Type B pancreatic cell (in vitro differentiated cells): Measurements from ENCODE around the gene IPO13. TPM values are rescaled to one million over a fixed set of nuclear protein-coding genes. Genes with fewer than 3 reads are reported as not detected.

Experiments
- DNase-seq: peaks from one replicate; pipeline ENCODE4 v3.0.0; 2021; ENCODE audit warnings: mixed read lengths; ENCODE audit not compliant: unreplicated experiment; ENCODE audit errors: extremely low spot score
- H3K27ac Mint-ChIP-seq: 2 replicates; pipeline ENCODE4 v1.8.0; 2021; ENCODE audit warnings: mild to moderate bottlenecking, mixed read lengths
- H3K27me3 Mint-ChIP-seq: 2 replicates; pipeline ENCODE4 v1.8.0; 2021; ENCODE audit warnings: mixed read lengths
- H3K36me3 Mint-ChIP-seq: 2 replicates; pipeline ENCODE4 v1.8.0; 2021; ENCODE audit warnings: mixed read lengths
- H3K4me1 Mint-ChIP-seq: one replicate; pipeline ENCODE4 v1.8.0; 2021; ENCODE audit warnings: mixed read lengths; ENCODE audit not compliant: unreplicated experiment
- H3K4me3 Mint-ChIP-seq: 2 replicates; pipeline ENCODE4 v1.8.0; 2021; ENCODE audit warnings: mild to moderate bottlenecking, mixed read lengths
- H3K9me3 Mint-ChIP-seq: 2 replicates; pipeline ENCODE4 v1.8.0; 2021; ENCODE audit warnings: mixed read lengths
- total RNA-seq: library from RNA; stranded (reverse); gene quantifications from 2 replicates; pipeline ENCODE4 v1.2.1, GENCODE V29; 2021; ENCODE audit warnings: low replicate concordance
- TF ChIP-seq, protein P1 (sequence below): fragments of 200-600 bp; sonication (generic); conservative IDR thresholded peaks from 2 replicates; pipeline ENCODE4 v1.5.0; 2021; ENCODE audit warnings: antibody characterized with exemption, mild to moderate bottlenecking

The IPO13 gene
- total RNA-seq, 1 donor from 2014 or later = 39.4 TPM

GRCh38 chr1:43978264-43978550, 31.5 kb downstream of the IPO13 start:
- H3K4me1 Mint-ChIP-seq = peaks cover 56% of the 10 kb centered on the region
- H3K27me3 Mint-ChIP-seq = no peaks in the 10 kb centered on the region
- H3K27ac Mint-ChIP-seq = peak overlapping the region; percentile 80
- H3K4me3 Mint-ChIP-seq = peak overlapping the region; percentile 95
- peaks cover 32% of the 10 kb centered on the region for H3K36me3 Mint-ChIP-seq
- TF ChIP-seq, protein P1, sequence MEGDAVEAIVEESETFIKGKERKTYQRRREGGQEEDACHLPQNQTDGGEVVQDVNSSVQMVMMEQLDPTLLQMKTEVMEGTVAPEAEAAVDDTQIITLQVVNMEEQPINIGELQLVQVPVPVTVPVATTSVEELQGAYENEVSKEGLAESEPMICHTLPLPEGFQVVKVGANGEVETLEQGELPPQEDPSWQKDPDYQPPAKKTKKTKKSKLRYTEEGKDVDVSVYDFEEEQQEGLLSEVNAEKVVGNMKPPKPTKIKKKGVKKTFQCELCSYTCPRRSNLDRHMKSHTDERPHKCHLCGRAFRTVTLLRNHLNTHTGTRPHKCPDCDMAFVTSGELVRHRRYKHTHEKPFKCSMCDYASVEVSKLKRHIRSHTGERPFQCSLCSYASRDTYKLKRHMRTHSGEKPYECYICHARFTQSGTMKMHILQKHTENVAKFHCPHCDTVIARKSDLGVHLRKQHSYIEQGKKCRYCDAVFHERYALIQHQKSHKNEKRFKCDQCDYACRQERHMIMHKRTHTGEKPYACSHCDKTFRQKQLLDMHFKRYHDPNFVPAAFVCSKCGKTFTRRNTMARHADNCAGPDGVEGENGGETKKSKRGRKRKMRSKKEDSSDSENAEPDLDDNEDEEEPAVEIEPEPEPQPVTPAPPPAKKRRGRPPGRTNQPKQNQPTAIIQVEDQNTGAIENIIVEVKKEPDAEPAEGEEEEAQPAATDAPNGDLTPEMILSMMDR = no peak
- no peak for DNase-seq
- no peaks in the 10 kb centered on the region for H3K9me3 Mint-ChIP-seq

- TF ChIP-seq, protein P1 = no peak
- H3K27ac Mint-ChIP-seq = peak within 1 kb of the TSS; percentile 82
- no peaks in the 10 kb centered on the region for H3K27me3 Mint-ChIP-seq
- peak within 1 kb of the TSS; percentile 95 for H3K4me3 Mint-ChIP-seq
- H3K4me1 Mint-ChIP-seq = peaks cover 55% of the 10 kb centered on the region
- H3K9me3 Mint-ChIP-seq = no peaks in the 10 kb centered on the region
- peaks cover 36% of the 10 kb centered on the region for H3K36me3 Mint-ChIP-seq
- DNase-seq = peak; percentile 76
Measured at GRCh38 chr1:43978551-43979260, 32.0 kb downstream of the IPO13 start, which contains the start of gene B4GALT2. TSS of gene B4GALT2 (plus strand) at chr1:43979210. CDS start at chr1:43981161, 1,951 bp downstream.

GRCh38 chr1:43979261-43979527, 32.4 kb downstream of the IPO13 start:
- no peak overlapping the region for H3K4me3 Mint-ChIP-seq
- H3K9me3 Mint-ChIP-seq = no peaks in the 10 kb centered on the region
- H3K27me3 Mint-ChIP-seq = no peaks in the 10 kb centered on the region
- DNase-seq = no peak
- H3K4me1 Mint-ChIP-seq = peaks cover 50% of the 10 kb centered on the region
- H3K36me3 Mint-ChIP-seq = peaks cover 36% of the 10 kb centered on the region
- no peak overlapping the region for H3K27ac Mint-ChIP-seq
- TF ChIP-seq, protein P1 = no peak

- H3K4me1 Mint-ChIP-seq = peaks cover 48% of the 10 kb centered on the region
- peaks cover 36% of the 10 kb centered on the region for H3K36me3 Mint-ChIP-seq
- H3K9me3 Mint-ChIP-seq = no peaks in the 10 kb centered on the region
- TF ChIP-seq, protein P1 = no peak
- peak overlapping the region; percentile 93 for H3K4me3 Mint-ChIP-seq
- H3K27ac Mint-ChIP-seq = peak overlapping the region; percentile 82
- peak; percentile 74 for DNase-seq
- H3K27me3 Mint-ChIP-seq = no peaks in the 10 kb centered on the region
Measured at GRCh38 chr1:43979528-43980254, 32.9 kb downstream of the IPO13 start.

DNA sequence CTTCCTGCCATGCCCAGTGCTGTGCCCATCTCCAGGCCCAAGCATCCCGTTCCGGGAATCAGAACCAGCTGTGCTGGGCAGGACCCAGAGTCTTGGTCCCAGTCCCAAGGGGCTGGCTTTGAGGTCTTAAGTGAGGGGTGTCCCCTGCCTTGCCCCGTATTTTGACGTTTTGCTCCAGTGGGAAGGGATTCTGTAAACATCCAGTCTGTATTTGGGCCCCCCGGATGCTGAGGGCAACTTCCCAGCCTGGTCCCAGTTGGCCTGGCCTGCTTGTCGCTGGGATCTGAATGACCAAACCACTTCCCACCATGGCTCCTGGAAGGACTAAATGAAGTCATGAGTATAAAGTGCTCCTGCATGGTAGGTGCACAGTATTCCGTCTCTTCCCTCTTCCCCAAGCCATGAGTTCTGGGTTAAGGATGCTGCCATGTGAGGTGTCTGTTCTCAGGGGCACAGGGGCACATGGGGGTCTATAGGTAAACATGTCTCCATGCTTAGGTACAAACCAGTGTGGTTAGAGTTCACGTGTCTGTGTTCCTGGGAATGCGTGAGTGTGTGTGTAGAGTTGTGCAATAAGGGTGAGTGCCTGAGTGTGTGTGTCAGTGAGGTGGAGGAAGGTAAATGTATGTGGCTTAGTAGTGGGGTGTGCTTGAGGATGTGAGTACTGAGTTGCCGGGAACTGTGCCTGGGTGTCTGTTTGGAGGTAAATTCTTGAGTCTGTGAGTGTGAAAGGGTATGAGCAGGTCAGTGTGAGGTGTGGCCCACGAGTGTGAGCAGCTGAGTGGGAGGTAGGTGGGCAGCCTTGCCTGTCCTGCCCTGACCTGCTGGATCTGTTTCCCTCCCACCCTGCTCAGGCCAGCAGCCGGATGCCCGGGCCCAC, 33.7 kb downstream of the IPO13 start:
- peaks cover 37% of the 10 kb centered on the region for H3K36me3 Mint-ChIP-seq
- TF ChIP-seq, protein P1 = no peak
- H3K27ac Mint-ChIP-seq = peak overlapping the region; percentile 23
- H3K9me3 Mint-ChIP-seq = no peaks in the 10 kb centered on the region
- no peak for DNase-seq
- H3K4me3 Mint-ChIP-seq = peak overlapping the region; percentile 93
- no peaks in the 10 kb centered on the region for H3K27me3 Mint-ChIP-seq
- peaks cover 48% of the 10 kb centered on the region for H3K4me1 Mint-ChIP-seq
